Measurements from ENCODE around the gene RORC. TPM values are rescaled to one million over a fixed set of nuclear protein-coding genes. Genes with fewer than 3 reads are reported as not detected.

RORC gene
- total RNA-seq, 1 experiment from 2014 or later: 0.26 TPM

DNA sequence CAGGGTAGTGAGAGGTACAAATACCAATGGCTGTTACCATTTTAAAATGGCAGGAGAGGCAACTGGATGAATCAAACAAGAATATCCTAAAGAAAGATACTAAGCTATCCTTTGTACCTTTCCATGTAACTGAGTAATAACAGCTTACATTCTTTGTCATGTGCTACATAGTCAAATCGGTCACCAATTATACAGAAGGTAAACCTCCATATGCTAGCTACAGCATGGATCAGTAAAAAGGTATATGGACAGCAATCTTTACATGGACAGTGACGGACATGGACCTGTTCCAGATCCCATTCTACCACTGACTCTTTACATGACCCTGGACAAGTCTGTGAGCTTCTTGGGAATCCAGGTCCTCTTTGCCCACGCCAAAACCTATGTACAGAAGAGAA, 54.9 kb downstream of the RORC start:
- no peaks in the 10 kb centered on the region for H3K79me2 ChIP-seq (ENCODE audit: low read length)
- no peak overlapping the region for H3K27ac ChIP-seq (ENCODE audit: low read length)
- ChIA-PET POLR2A (ENCODE audit: unreplicated experiment) (interaction anchor here (0.6 kb wide), 1 partner anchor 64 kb away, joined by 3 read pairs; no protein-coding TSS in a partner anchor), CTCF (no interaction called here)
- H3F3A ChIP-seq (ENCODE audit: low read length, unreplicated experiment): no peaks in the 10 kb centered on the region
- no peaks in the 10 kb centered on the region for H3K9me3 ChIP-seq (ENCODE audit: low read length)
- no peak overlapping the region for H3K4me3 ChIP-seq (ENCODE audit: low read length)
- ATAC-seq (no peak), DNase-seq (no peak)
- H4K20me1 ChIP-seq (ENCODE audit: low read length): no peaks in the 10 kb centered on the region
- H3K9me2 ChIP-seq (replicated peaks; ENCODE audit: low read length): no peaks in the 10 kb centered on the region
- intact Hi-C loops (cut with micrococcal nuclease): no loop called here
- H3K27me3 ChIP-seq (ENCODE audit: low read length): no peaks in the 10 kb centered on the region
- H3K9ac ChIP-seq (ENCODE audit: low read length): no peak overlapping the region
- H2AFZ ChIP-seq (ENCODE audit: low read length): no peak overlapping the region
- peaks cover 24% of the 10 kb centered on the region for H3K36me3 ChIP-seq (ENCODE audit: low read depth, low read length)
- H3K4me1 ChIP-seq (ENCODE audit: insufficient read depth, low read length): peaks cover 14% of the 10 kb centered on the region
- BruUV-seq (replicated peaks): no TSS peak
- no peak overlapping the region for H3K4me2 ChIP-seq (ENCODE audit: low read length)
- TF ChIP-seq, protein P1, sequence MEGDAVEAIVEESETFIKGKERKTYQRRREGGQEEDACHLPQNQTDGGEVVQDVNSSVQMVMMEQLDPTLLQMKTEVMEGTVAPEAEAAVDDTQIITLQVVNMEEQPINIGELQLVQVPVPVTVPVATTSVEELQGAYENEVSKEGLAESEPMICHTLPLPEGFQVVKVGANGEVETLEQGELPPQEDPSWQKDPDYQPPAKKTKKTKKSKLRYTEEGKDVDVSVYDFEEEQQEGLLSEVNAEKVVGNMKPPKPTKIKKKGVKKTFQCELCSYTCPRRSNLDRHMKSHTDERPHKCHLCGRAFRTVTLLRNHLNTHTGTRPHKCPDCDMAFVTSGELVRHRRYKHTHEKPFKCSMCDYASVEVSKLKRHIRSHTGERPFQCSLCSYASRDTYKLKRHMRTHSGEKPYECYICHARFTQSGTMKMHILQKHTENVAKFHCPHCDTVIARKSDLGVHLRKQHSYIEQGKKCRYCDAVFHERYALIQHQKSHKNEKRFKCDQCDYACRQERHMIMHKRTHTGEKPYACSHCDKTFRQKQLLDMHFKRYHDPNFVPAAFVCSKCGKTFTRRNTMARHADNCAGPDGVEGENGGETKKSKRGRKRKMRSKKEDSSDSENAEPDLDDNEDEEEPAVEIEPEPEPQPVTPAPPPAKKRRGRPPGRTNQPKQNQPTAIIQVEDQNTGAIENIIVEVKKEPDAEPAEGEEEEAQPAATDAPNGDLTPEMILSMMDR (conservative IDR thresholded peaks at IDR 0.05; ENCODE audit: low read depth, low read length): no peak

DNA sequence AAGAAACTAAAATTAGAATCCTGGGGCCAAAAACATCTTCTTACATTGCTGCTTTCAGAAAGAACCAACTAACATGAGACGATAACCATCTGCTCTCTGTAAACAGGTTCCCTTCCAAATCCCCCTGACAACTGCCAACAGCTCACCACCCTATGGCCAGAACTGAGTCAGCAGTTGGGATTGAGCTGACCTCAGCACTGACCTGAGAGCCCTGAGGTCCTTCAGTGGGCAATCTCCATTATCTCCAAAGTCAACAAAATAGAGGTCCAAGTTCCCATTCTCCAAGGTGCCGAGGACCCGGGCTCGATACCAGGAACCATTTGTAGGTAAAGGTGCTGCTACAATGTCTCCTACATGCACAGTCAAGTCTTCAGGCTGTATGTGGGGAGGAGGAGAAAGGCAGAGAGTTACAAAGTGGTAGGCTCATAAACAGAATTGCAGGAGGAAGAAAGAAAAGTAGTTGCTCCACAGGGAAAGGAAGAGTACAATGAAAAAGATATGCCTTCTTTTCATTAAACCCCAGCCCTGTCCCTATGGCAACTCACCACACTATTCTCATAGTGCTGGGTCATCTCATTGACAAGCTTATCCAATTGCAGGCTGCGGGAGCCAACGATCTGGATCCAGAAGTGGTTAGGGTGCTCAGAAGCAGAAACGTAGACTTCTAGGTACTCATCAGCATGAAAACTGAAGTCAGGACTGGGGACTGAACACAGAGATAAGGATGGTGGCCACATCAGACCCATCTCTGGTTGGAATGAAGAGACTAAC, 55.5 kb downstream of the RORC start:
- Histone ChIP-seq H3K27ac (ENCODE audit: low read length) (no peak overlapping the region), H3K9me2 (replicated peaks; ENCODE audit: low read length) (no peaks in the 10 kb centered on the region), H4K20me1 (ENCODE audit: low read length) (no peaks in the 10 kb centered on the region), H3K27me3 (ENCODE audit: low read length) (no peaks in the 10 kb centered on the region), H2AFZ (ENCODE audit: low read length) (no peak overlapping the region), H3K4me3 (ENCODE audit: low read length) (no peak overlapping the region), H3F3A (ENCODE audit: low read length, unreplicated experiment) (no peaks in the 10 kb centered on the region), H3K36me3 (ENCODE audit: low read depth, low read length) (peaks cover 21% of the 10 kb centered on the region), H3K4me1 (ENCODE audit: insufficient read depth, low read length) (peaks cover 14% of the 10 kb centered on the region), H3K4me2 (ENCODE audit: low read length) (no peak overlapping the region), H3K79me2 (ENCODE audit: low read length) (no peaks in the 10 kb centered on the region), H3K9me3 (ENCODE audit: low read length) (no peaks in the 10 kb centered on the region), H3K9ac (ENCODE audit: low read length) (no peak overlapping the region)
- ChIA-PET POLR2A (ENCODE audit: unreplicated experiment) (no interaction called here), CTCF (no interaction called here)
- ATAC-seq (no peak), DNase-seq (no peak)
- intact Hi-C loops (cut with micrococcal nuclease): no loop called here
- TF ChIP-seq EZH2phosphoT487 (IDR thresholded peaks at IDR 0.05; ENCODE audit: borderline replicate concordance, low read length) (no peak), EZH2 (IDR thresholded peaks at IDR 0.05; ENCODE audit: low read length, unreplicated experiment) (no peak)
- TF ChIP-seq, protein P1 (conservative IDR thresholded peaks at IDR 0.05; ENCODE audit: low read depth, low read length): no peak
- BruUV-seq (replicated peaks): no TSS peak

DNA sequence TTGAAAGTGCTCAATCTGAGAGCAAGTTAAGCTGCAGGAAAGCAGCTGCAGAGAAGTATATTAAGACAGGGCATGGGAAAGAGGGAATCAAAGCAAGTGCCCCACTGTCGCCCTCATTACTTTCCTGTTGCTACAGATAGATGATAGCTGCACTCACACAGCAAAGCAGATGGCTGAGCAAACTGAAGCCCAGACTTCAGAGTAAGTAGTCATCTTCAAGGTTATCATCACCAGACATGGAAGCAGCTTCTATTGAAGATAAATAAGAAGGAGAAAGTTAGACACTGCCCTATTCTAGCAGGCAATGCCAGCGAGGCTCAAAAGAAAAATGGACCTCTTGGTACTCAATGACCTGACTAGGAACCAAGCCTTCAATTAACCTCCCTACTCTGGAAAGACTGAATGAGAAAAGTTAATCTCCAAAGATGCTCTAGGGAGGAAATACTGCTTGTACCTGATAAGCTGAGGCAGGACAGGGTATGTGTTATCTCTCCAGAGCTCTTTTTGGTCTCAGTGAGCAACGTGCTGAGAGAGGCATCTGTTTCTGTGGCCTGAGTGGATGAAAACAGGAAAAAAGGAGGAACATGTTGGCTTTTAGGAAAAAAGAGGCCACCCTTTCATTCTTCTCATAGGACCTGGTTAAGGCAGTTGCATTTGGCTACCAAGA, 57.2 kb downstream of the RORC start:
- no peak for ATAC-seq
- Histone ChIP-seq H3K36me3 (ENCODE audit: low read depth, low read length) (peaks cover 21% of the 10 kb centered on the region), H3K9me3 (ENCODE audit: low read length) (no peaks in the 10 kb centered on the region), H3K4me2 (ENCODE audit: low read length) (0 out of 2 replicates have a peak overlapping the region, but pooled peaks have one; percentile 4), H3K4me3 (ENCODE audit: low read length) (no peak overlapping the region), H2AFZ (ENCODE audit: low read length) (no peak overlapping the region), H3F3A (ENCODE audit: low read length, unreplicated experiment) (no peaks in the 10 kb centered on the region), H3K9ac (ENCODE audit: low read length) (peak overlapping the region; percentile 2; the same call in 1 of the 2 replicates), H3K9me2 (replicated peaks; ENCODE audit: low read length) (no peaks in the 10 kb centered on the region), H3K27ac (ENCODE audit: low read length) (peak overlapping the region; percentile 50), H3K79me2 (ENCODE audit: low read length) (no peaks in the 10 kb centered on the region), H3K4me1 (ENCODE audit: insufficient read depth, low read length) (peaks cover 14% of the 10 kb centered on the region), H3K27me3 (ENCODE audit: low read length) (no peaks in the 10 kb centered on the region), H4K20me1 (ENCODE audit: low read length) (no peaks in the 10 kb centered on the region)
- ChIA-PET CTCF (no interaction called here), POLR2A (ENCODE audit: unreplicated experiment) (no interaction called here)
- TF ChIP-seq EZH2 (IDR thresholded peaks at IDR 0.05; ENCODE audit: low read length, unreplicated experiment): no peak
- BruUV-seq (replicated peaks): no TSS peak
- intact Hi-C loops (cut with micrococcal nuclease): no loop called here
- DNase-seq: no peak
